Mononuclear cell (primary cell): ENCODE measurements around the gene ENPEP. TPM values are rescaled to one million over a fixed set of nuclear protein-coding genes. Genes with fewer than 3 reads are reported as not detected.

Source experiments
- H3K27me3 ChIP-seq: 2 replicates; pipeline ENCODE4 v1.6.0; 2011; ENCODE audit warnings: low read length, control low read depth; ENCODE audit not compliant: insufficient read depth
- H3K4me1 ChIP-seq: 2 replicates; pipeline ENCODE4 v1.5.1; 2011; ENCODE audit warnings: mild to moderate bottlenecking, low read length, control low read depth; ENCODE audit not compliant: insufficient read depth
- H3K4me3 ChIP-seq: 2 replicates; pipeline ENCODE4 v1.5.1; 2011; ENCODE audit warnings: mild to moderate bottlenecking, low read length, moderate library complexity
- H3K9me3 ChIP-seq: 2 replicates; pipeline ENCODE4 v1.5.1; 2011; ENCODE audit warnings: low read depth, mild to moderate bottlenecking, control low read depth, low read length
- total RNA-seq: library from RNA; depleted of rRNA; stranded (reverse); fragments of >200 nt; gene quantifications from one replicate; pipeline ENCODE4 v1.2.3, GENCODE V29; 2012

ENPEP gene
- total RNA-seq, 1 donor = 0.73 TPM

DNA sequence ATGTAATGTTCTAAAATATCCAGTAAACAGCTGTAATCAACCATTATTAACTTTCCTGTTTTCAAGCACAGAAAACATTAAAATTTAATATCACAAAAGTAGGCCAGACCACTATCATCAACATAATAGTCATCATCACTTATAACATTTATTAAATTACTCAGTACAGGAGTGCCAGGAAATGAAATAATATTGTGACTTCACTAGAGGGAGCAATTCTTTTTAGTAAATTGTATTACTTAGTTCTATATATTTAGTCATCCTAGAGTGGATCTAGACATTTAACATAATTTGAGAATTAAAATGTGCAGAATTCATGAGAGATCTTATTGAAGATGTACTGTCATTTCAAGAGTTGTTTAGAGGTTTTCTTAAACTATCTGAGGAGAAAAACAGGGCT, 113.3 kb downstream of the ENPEP start:
- no peaks in the 10 kb centered on the region for H3K9me3 ChIP-seq
- H3K4me3 ChIP-seq = no peak overlapping the region
- peaks cover 6% of the 10 kb centered on the region for H3K27me3 ChIP-seq
- no peaks in the 10 kb centered on the region for H3K4me1 ChIP-seq

DNA sequence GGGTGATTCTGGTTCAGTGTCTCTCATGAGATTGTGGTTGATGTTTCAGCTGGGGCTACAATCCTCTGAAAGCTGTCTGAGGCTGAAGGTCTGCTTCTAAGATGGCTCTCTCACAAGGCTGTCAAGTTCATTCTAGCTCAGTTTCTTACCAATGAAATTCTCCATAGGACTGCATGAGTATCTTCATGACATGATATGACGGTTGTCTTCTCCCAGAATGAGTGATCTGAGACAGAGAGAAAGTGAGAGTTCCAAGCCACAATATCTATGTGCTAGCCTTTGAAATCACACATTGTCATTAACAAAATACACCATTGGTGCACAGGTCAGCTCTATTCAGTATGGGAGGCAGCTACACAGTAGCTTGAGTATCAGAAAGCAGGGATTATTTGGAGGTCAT, 119.6 kb downstream of the ENPEP start:
- no peak overlapping the region for H3K4me3 ChIP-seq
- H3K27me3 ChIP-seq = peaks cover 4% of the 10 kb centered on the region
- H3K9me3 ChIP-seq = no peaks in the 10 kb centered on the region
- no peaks in the 10 kb centered on the region for H3K4me1 ChIP-seq

- H3K27me3 ChIP-seq = no peaks in the 10 kb centered on the region
- H3K4me1 ChIP-seq = no peaks in the 10 kb centered on the region
- H3K9me3 ChIP-seq = no peaks in the 10 kb centered on the region
- H3K4me3 ChIP-seq = no peak overlapping the region
Measured at GRCh38 chr4:110596431-110596830, 120.5 kb downstream of the ENPEP start.

DNA sequence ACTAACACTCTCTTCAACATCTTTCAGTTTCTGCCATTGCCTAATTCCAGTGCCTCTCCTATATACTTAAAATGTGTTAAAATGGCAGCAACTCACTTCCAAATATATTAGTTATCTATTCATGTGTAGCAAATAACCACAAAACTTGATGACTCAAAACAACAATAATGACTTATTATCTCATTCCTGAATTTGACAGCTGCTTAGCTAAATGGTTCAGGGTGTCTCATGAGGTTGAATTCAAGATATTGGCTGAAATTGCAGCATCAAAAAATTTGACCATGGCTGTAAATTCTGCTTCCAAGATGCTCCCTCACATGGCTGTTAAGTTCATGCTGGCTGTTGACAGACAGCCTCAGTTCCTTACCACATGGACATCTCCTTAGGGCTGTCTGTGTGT, 121.6 kb downstream of the ENPEP start:
- H3K4me3 ChIP-seq = no peak overlapping the region
- H3K9me3 ChIP-seq = no peaks in the 10 kb centered on the region
- H3K27me3 ChIP-seq = no peaks in the 10 kb centered on the region
- no peaks in the 10 kb centered on the region for H3K4me1 ChIP-seq

GRCh38 chr4:110602061-110602460, 126.1 kb downstream of the ENPEP start:
- Histone ChIP-seq H3K9me3 (no peaks in the 10 kb centered on the region), H3K4me1 (no peaks in the 10 kb centered on the region), H3K4me3 (no peak overlapping the region), H3K27me3 (peaks cover 6% of the 10 kb centered on the region)

DNA sequence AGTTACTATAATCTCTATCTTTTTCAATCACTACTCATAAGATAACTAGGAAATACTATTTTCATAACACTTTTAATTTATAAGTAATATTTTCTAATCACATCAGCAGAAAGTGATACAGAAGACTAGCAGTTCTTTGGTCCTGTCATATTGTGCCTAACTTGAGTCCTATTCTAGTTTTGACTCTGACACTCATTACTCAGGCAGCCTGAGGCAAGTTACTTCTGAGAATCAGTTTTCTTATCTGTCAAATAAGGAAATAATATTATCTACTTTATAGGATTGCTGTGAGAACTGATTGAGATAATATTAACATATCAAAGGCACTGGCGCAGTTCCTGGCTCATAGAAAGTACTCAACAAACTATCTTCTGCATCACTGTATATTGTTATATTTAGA, 129.1 kb downstream of the ENPEP start:
- no peaks in the 10 kb centered on the region for H3K9me3 ChIP-seq
- no peak overlapping the region for H3K4me3 ChIP-seq
- no peaks in the 10 kb centered on the region for H3K4me1 ChIP-seq
- H3K27me3 ChIP-seq = peaks cover 35% of the 10 kb centered on the region

DNA sequence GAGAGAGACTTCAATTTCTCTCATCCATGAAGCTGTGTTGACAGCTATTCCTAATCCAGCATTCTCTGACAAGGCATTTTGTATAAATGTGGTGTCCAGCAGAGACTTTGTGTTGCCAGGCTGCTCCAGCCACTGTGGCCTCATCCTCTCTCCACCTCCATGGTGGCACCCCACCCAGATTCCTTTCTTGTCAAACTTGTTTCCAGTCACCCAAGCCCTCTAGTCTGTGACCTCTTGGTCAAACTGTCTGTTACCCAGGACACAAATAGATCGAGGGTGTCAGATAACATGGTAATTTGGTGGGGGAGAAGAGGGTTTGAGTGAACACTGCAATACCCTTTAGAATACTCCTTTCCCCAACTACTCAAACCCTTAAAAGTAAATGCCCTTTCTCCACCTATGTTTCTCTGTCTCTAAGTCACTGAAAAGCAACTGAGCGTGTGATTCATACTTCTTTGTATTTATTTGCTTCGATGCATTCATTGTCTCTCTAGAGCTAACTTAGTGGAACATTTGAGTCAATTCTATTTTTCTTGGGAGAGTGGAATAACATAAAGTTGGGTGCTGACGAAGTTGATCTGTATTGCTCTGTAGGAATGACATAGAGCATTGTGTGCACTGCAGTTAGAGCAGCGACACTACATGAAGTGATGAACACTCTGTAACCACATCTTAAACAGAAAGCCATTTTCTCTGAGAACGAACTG, 133.2 kb downstream of the ENPEP start:
- Histone ChIP-seq H3K4me1 (no peaks in the 10 kb centered on the region), H3K27me3 (peaks cover 71% of the 10 kb centered on the region), H3K9me3 (no peaks in the 10 kb centered on the region), H3K4me3 (no peak overlapping the region)

DNA sequence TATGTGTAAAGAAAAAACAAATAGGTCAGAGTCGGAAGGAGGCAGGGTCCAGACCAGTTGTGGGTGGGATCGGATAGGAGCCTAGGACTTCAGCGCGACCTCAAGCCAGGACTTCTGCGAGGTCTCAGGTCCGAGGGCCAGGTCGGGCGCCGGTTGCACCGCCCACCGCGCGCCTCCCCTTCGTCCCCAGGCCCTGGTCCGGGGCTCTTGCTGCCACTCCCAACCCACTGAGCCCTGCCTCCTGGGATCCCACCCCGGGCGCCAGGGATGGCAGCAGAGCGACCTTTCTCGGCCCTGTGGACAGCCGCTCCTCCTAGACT, 134.6 kb downstream of the ENPEP start:
- peaks cover 84% of the 10 kb centered on the region for H3K27me3 ChIP-seq
- no peak overlapping the region for H3K4me3 ChIP-seq
- H3K9me3 ChIP-seq = no peaks in the 10 kb centered on the region
- H3K4me1 ChIP-seq = no peaks in the 10 kb centered on the region

- peaks cover 90% of the 10 kb centered on the region for H3K27me3 ChIP-seq
Measured at GRCh38 chr4:110610940-110611831, 135.2 kb downstream of the ENPEP start.

DNA sequence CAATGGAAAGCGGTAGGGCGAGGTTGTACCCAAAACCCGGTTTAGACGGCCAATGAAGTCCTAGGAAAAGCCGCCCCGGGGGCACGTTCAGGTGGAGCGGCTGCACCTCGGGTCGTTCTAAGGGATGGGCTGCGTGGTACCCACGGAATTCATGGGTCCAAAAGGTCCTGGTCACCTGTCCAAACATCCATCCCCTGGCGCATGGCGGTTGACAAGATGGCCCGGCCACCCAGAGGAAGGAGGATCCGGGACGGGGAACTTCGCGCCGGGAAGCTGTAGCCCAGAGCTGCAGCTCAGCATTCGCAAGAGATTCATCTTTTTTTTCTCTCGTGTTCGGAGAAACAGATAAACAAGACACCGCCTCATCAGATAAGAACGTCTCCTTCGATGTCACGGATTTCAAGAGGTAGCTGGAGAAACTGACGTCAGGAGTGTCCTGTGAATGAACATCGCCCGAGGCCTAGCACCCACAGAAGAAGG, 136.1 kb downstream of the ENPEP start:
- Histone ChIP-seq H3K4me3 (no peak overlapping the region), H3K4me1 (no peaks in the 10 kb centered on the region), H3K9me3 (no peaks in the 10 kb centered on the region), H3K27me3 (peaks cover 99% of the 10 kb centered on the region)

More at GRCh38 chr4:110610940-110611831, 135.2 kb downstream of the ENPEP start:
- no peaks in the 10 kb centered on the region for H3K4me1 ChIP-seq
- H3K9me3 ChIP-seq = no peaks in the 10 kb centered on the region
- H3K4me3 ChIP-seq = no peak overlapping the region

DNA sequence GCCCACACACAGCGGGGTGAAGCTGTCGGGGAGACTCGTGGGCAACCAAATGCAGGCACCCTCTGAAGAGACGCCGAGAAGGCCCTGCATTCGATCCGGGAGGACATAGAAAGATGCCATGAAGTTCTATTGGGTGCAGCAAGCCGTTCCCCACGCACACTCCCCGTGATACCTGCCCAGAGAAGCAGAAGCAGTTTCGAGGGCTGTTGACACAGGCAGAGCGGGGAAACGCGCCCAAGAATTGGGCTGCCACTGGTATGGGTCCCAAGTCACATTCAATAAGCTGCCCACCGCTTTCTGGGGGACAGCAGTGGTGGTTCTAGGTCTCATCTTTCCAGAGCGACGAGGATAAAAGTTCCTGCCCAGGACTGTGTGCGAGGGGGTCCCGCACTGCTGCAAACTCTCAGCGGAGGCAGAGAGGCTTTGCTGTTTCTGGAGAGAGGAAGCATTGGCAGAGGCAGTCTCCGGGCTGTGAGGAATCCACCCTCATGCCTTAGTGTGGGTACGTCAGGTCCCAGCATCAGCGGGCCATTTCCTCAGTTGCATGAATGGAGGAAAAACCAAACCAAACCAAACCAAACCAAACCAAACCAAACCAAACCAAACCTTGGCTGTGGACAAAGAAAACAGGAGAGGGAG, 136.8 kb downstream of the ENPEP start:
- H3K27me3 ChIP-seq = peaks cover 99% of the 10 kb centered on the region
- H3K9me3 ChIP-seq = no peaks in the 10 kb centered on the region

DNA sequence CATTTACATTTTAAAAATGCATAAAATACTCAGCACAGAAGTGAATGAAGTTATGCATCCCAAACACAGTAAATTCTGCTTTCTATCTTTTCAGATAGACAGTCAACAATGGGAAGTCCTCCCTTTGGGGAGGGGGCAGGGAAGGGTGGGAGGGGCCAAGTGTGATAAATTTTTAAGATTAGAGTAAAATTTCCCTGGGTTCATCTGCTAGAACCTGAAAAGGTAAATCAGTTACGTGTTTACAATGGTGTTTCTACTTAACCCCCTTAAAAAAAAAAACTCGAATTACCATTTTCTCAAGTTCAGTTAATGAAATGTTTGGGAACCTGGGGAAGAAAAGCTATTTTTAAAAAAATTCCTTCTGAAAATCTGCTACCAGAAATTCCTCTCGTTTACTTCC, 137.8 kb downstream of the ENPEP start:
- Histone ChIP-seq H3K4me3 (no peak overlapping the region), H3K9me3 (no peaks in the 10 kb centered on the region), H3K4me1 (no peaks in the 10 kb centered on the region), H3K27me3 (peaks cover 99% of the 10 kb centered on the region)

More for the DNA sequence above, 136.8 kb downstream of the ENPEP start:
- Histone ChIP-seq H3K4me3 (no peak overlapping the region), H3K4me1 (no peaks in the 10 kb centered on the region)

DNA sequence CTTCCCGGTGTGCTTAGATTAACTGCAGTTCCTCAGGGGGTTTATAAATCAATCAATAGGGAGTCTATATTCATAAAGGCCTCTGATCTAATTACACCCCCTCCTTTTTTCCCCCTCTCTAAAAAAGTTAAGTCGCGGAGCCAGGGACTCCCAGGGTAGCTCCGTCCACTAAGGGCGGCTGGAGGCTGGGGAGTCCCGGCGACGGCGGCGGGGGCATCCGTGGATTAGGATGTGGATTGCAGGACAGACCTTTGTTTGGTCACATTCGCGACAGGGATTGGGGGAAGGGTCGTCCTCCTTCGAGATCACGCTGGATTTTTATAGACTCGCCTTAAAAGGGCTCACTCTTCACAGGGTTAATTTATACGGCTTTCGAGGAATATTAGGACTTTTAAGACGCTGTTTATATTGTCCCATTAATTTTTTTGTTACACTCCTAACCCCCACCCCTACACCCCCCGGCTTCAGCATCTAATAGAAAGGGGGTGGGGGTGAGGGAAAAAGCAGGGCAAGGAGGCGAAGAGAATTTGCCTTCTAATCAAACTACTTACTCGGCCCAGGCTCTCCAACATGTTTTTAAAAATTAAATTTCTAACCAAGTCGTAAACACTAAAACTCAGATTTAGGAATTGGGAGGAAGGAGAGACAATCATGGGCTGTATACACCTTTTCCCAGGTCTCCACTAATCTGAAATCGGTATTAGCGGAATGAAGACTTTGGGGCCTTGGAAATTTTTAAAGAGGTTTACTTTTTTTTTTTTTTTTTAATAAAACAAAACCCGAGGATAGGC, 138.4 kb downstream of the ENPEP start:
- H3K9me3 ChIP-seq = no peaks in the 10 kb centered on the region
- H3K4me3 ChIP-seq = no peak overlapping the region
- no peaks in the 10 kb centered on the region for H3K4me1 ChIP-seq
- H3K27me3 ChIP-seq = peaks cover 99% of the 10 kb centered on the region
